ENCODE results near the gene ARL14EP.

DNA sequence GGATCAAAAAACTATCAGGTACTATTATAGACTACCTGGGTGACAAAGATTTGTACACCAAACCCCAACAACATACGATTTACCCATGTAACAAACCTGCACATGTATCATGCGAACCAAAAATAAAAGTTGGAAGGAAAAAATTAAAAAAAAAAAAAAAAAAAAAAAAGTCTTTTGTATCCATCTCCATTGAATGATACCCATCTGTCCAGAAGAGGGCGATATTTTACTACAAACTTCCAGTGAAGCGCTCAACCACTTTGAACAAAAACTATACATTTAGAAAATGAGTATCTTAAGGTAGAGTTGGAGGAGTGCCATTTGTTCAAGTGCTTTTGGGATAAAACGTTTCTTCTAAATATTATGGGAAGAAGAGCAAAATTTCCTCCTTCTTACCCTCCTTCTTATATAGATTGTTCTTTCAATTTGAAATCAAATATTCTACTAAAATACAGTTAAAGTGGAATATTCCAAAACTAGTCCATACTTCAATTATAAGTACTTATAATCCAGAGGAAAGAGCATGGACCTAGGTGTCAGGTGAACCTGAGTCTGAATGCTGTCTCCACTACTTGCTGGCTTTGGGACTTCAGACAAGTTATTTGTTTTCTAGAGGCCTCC is 23.3 kb downstream of the ARL14EP start:
- TF ChIP-seq FOXJ3 (CRISPR knock-in tag; IDR thresholded peaks at IDR 0.05; ENCODE audit: borderline replicate concordance) (no peak), GTF2I (CRISPR knock-in tag; conservative IDR thresholded peaks at IDR 0.05) (no peak), ZBTB21 (CRISPR knock-in tag; IDR thresholded peaks at IDR 0.05; ENCODE audit: borderline replicate concordance) (no peak), SP1 (CRISPR knock-in tag; conservative IDR thresholded peaks at IDR 0.05) (no peak)
- TF ChIP-seq, protein P1, sequence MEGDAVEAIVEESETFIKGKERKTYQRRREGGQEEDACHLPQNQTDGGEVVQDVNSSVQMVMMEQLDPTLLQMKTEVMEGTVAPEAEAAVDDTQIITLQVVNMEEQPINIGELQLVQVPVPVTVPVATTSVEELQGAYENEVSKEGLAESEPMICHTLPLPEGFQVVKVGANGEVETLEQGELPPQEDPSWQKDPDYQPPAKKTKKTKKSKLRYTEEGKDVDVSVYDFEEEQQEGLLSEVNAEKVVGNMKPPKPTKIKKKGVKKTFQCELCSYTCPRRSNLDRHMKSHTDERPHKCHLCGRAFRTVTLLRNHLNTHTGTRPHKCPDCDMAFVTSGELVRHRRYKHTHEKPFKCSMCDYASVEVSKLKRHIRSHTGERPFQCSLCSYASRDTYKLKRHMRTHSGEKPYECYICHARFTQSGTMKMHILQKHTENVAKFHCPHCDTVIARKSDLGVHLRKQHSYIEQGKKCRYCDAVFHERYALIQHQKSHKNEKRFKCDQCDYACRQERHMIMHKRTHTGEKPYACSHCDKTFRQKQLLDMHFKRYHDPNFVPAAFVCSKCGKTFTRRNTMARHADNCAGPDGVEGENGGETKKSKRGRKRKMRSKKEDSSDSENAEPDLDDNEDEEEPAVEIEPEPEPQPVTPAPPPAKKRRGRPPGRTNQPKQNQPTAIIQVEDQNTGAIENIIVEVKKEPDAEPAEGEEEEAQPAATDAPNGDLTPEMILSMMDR (IDR thresholded peaks at IDR 0.05), result 0 out of 2 replicates have a peak, but pooled peaks have one; percentile 13
- TF ChIP-seq, protein P2, sequence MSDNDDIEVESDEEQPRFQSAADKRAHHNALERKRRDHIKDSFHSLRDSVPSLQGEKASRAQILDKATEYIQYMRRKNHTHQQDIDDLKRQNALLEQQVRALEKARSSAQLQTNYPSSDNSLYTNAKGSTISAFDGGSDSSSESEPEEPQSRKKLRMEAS (CRISPR knock-in tag; IDR thresholded peaks at IDR 0.05), result no peak

All from WTC11 (cell line).